Measurements from ENCODE around the gene ACBD6. TPM values are rescaled to one million over a fixed set of nuclear protein-coding genes. Genes with fewer than 3 reads are reported as not detected.

The ACBD6 gene
- total RNA-seq, 1 experiment from 2014 or later = 73.6 TPM

DNA sequence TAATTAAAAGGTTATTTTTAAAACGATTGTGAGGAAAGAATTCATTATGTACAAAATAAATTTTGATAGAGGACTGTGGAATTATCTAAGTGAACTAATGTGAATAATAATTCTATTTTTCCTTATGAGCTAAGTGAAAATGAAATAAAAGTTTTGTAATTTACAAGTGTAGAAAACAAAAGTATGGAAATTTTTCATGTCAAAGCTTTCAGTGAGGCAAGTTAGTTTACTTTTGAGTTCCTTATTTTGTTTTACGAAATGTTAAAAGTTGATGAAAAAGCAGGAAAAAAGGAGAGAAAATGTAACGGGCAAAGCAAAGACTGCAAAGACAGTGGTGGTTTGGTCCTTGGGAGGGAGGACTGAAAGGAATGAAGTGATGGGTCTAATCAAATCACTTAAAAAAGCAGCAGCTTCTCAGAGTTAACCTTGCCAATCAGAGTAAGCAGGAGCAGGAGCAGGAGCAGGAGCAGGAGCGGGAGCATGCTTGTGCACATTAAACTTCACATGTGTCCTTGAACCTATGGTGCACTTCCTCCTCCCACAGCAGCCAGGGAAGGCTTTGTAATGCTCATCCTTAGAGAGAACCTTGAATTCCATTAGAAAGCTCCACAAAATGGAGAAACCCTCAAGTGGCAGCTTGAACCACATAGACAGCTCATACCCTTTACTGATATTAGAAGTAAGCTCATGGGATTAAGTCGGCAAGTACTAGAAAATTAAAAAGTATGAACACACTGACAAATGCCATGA is 139.0 kb downstream of the ACBD6 start:
- CTCF ChIA-PET = interaction anchor here (0.8 to 1.8 kb wide), 2 partner anchors 10 to 53 kb away, joined by 3 to 7 read pairs; no protein-coding TSS in a partner anchor
- peaks cover 7% of the 10 kb centered on the region for H3K36me3 Mint-ChIP-seq (ENCODE audit: insufficient read depth, unreplicated experiment)
- no peak overlapping the region for H3K27ac Mint-ChIP-seq (ENCODE audit: unreplicated experiment)
- intact Hi-C loops (cut with micrococcal nuclease; ENCODE audit: unreplicated experiment) = no loop called here
- no peak for DNase-seq
- H3K27me3 Mint-ChIP-seq (ENCODE audit: unreplicated experiment) = no peaks in the 10 kb centered on the region
- H3K4me3 Mint-ChIP-seq (ENCODE audit: low read depth, unreplicated experiment) = no peak overlapping the region
- no peaks in the 10 kb centered on the region for H3K9me3 Mint-ChIP-seq (ENCODE audit: low read depth, unreplicated experiment)
- H3K4me1 Mint-ChIP-seq (ENCODE audit: low read depth, unreplicated experiment) = peaks cover 12% of the 10 kb centered on the region
- TF ChIP-seq CTCF (IDR thresholded peaks at IDR 0.05; ENCODE audit: unreplicated experiment) = no peak
- BruUV-seq (replicated peaks) = no TSS peak

- no peaks in the 10 kb centered on the region for H3K4me1 Mint-ChIP-seq (ENCODE audit: low read depth, unreplicated experiment)
- CTCF ChIA-PET = interaction anchor here (0.6 kb wide), 1 partner anchor 130 kb away, joined by 3 read pairs; no protein-coding TSS in a partner anchor
- no peak overlapping the region for H3K4me3 Mint-ChIP-seq (ENCODE audit: low read depth, unreplicated experiment)
- no peak for TF ChIP-seq CTCF (IDR thresholded peaks at IDR 0.05; ENCODE audit: unreplicated experiment)
- H3K9me3 Mint-ChIP-seq (ENCODE audit: low read depth, unreplicated experiment) = no peaks in the 10 kb centered on the region
- intact Hi-C loops (cut with micrococcal nuclease; ENCODE audit: unreplicated experiment) = no loop called here
- no peaks in the 10 kb centered on the region for H3K27me3 Mint-ChIP-seq (ENCODE audit: unreplicated experiment)
- BruUV-seq (replicated peaks) = no TSS peak
- no peak for DNase-seq
- peaks cover 7% of the 10 kb centered on the region for H3K36me3 Mint-ChIP-seq (ENCODE audit: insufficient read depth, unreplicated experiment)
- H3K27ac Mint-ChIP-seq (ENCODE audit: unreplicated experiment) = no peak overlapping the region
These were observed 141.9 kb downstream of the ACBD6 start for GRCh38 chr1:180360333-180361075.

DNA sequence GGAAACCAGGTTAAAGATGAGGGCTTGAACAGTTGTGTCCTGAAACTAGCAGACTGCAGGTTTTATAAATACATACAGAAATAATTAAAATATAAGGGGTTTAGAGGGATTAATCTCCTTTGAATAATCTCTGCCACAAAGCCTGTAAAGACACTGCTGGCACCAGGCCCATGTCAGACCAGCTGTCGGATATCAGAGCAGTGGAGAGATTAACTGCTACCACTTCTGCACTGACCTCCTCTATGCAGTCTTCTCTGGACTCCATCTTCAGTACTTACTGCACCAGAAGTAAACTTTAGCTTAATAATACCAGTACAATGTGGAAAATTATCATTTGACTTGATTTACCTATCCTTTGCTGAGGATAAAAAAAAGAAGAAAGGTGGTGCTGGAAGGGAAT is 143.7 kb downstream of the ACBD6 start:
- no TSS peak for BruUV-seq (replicated peaks)
- no peak overlapping the region for H3K4me3 Mint-ChIP-seq (ENCODE audit: low read depth, unreplicated experiment)
- no peaks in the 10 kb centered on the region for H3K27me3 Mint-ChIP-seq (ENCODE audit: unreplicated experiment)
- H3K27ac Mint-ChIP-seq (ENCODE audit: unreplicated experiment) = no peak overlapping the region
- CTCF ChIA-PET = no interaction called here
- H3K4me1 Mint-ChIP-seq (ENCODE audit: low read depth, unreplicated experiment) = no peaks in the 10 kb centered on the region
- H3K36me3 Mint-ChIP-seq (ENCODE audit: insufficient read depth, unreplicated experiment) = no peaks in the 10 kb centered on the region
- no peak for DNase-seq
- no peak for TF ChIP-seq CTCF (IDR thresholded peaks at IDR 0.05; ENCODE audit: unreplicated experiment)
- H3K9me3 Mint-ChIP-seq (ENCODE audit: low read depth, unreplicated experiment) = no peaks in the 10 kb centered on the region
- intact Hi-C loops (cut with micrococcal nuclease; ENCODE audit: unreplicated experiment) = no loop called here

DNA sequence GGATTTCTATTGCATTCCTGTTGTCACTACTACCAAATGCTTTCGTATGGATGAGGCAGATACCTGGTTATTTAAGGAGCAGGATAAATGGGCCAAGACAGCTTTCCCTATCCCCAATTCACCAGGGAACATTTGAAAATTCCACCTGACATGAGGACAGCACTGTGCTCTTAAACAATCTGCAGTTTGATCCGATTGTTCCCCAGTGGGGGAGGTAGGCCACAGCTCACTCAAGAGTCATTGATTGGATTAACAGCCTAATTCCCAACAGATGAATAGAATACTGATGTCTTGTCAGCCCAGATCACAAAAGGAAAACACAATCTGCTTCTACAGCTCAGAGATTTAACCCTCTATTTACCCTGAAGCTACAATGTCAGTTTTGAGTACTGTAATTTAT is 148.4 kb downstream of the ACBD6 start:
- no peak for TF ChIP-seq CTCF (IDR thresholded peaks at IDR 0.05; ENCODE audit: unreplicated experiment)
- no TSS peak for BruUV-seq (replicated peaks)
- H3K36me3 Mint-ChIP-seq (ENCODE audit: insufficient read depth, unreplicated experiment) = no peaks in the 10 kb centered on the region
- intact Hi-C loops (cut with micrococcal nuclease; ENCODE audit: unreplicated experiment) = no loop called here
- CTCF ChIA-PET = interaction anchor here (3.3 kb wide), 1 partner anchor 13 kb away, joined by 16 read pairs; no protein-coding TSS in a partner anchor
- H3K27me3 Mint-ChIP-seq (ENCODE audit: unreplicated experiment) = no peaks in the 10 kb centered on the region
- no peak overlapping the region for H3K27ac Mint-ChIP-seq (ENCODE audit: unreplicated experiment)
- no peak overlapping the region for H3K4me3 Mint-ChIP-seq (ENCODE audit: low read depth, unreplicated experiment)
- no peak for DNase-seq
- H3K9me3 Mint-ChIP-seq (ENCODE audit: low read depth, unreplicated experiment) = no peaks in the 10 kb centered on the region
- no peaks in the 10 kb centered on the region for H3K4me1 Mint-ChIP-seq (ENCODE audit: low read depth, unreplicated experiment)
